ENCODE results near the gene RAB6B.

RAB6B gene

GRCh38 chr3:133837487-133838295, 58.0 kb downstream of the RAB6B start:
- H3K9ac ChIP-seq: no peak overlapping the region
- H3K27ac ChIP-seq: no peak overlapping the region
- H3K79me2 ChIP-seq: no peaks in the 10 kb centered on the region
- no peaks in the 10 kb centered on the region for H3K9me3 ChIP-seq (ENCODE audit: control insufficient read depth, low read length)
- no peak overlapping the region for H2AFZ ChIP-seq
- no peaks in the 10 kb centered on the region for H3K27me3 ChIP-seq (ENCODE audit: control insufficient read depth, insufficient read depth, low read length)
- no peaks in the 10 kb centered on the region for H3K36me3 ChIP-seq (ENCODE audit: control insufficient read depth, insufficient read depth, low read length)
- no peak for TF ChIP-seq CTCF (IDR thresholded peaks at IDR 0.05)
- no peaks in the 10 kb centered on the region for H3K4me1 ChIP-seq
- H3K4me2 ChIP-seq (ENCODE audit: low read length): no peak overlapping the region
- no peak overlapping the region for H3K4me3 ChIP-seq (ENCODE audit: low read depth, low read length)

GRCh38 chr3:133836497-133837158, 59.1 kb downstream of the RAB6B start:
- Histone ChIP-seq H3K79me2 (no peaks in the 10 kb centered on the region), H3K4me3 (ENCODE audit: low read depth, low read length) (no peak overlapping the region), H3K9me3 (ENCODE audit: control insufficient read depth, low read length) (no peaks in the 10 kb centered on the region), H3K27ac (no peak overlapping the region), H3K4me2 (ENCODE audit: low read length) (no peak overlapping the region), H3K36me3 (ENCODE audit: control insufficient read depth, insufficient read depth, low read length) (no peaks in the 10 kb centered on the region), H3K9ac (no peak overlapping the region), H3K4me1 (no peaks in the 10 kb centered on the region), H3K27me3 (ENCODE audit: control insufficient read depth, insufficient read depth, low read length) (no peaks in the 10 kb centered on the region), H2AFZ (no peak overlapping the region)
- TF ChIP-seq CTCF (IDR thresholded peaks at IDR 0.05): no peak

GRCh38 chr3:133835961-133836360, 59.7 kb downstream of the RAB6B start:
- no peaks in the 10 kb centered on the region for H3K4me1 ChIP-seq
- H3K9me3 ChIP-seq (ENCODE audit: control insufficient read depth, low read length): no peaks in the 10 kb centered on the region
- H3K4me2 ChIP-seq (ENCODE audit: low read length): no peak overlapping the region
- H3K79me2 ChIP-seq: no peaks in the 10 kb centered on the region
- no peak for TF ChIP-seq CTCF (IDR thresholded peaks at IDR 0.05)
- no peaks in the 10 kb centered on the region for H3K36me3 ChIP-seq (ENCODE audit: control insufficient read depth, insufficient read depth, low read length)
- H3K9ac ChIP-seq: no peak overlapping the region
- H3K4me3 ChIP-seq (ENCODE audit: low read depth, low read length): no peak overlapping the region
- H2AFZ ChIP-seq: no peak overlapping the region
- H3K27ac ChIP-seq: no peak overlapping the region
- H3K27me3 ChIP-seq (ENCODE audit: control insufficient read depth, insufficient read depth, low read length): no peaks in the 10 kb centered on the region

- Histone ChIP-seq H3K36me3 (ENCODE audit: control insufficient read depth, insufficient read depth, low read length) (no peaks in the 10 kb centered on the region), H3K4me2 (ENCODE audit: low read length) (no peak overlapping the region), H3K27me3 (ENCODE audit: control insufficient read depth, insufficient read depth, low read length) (no peaks in the 10 kb centered on the region), H3K9ac (no peak overlapping the region), H3K79me2 (no peaks in the 10 kb centered on the region), H3K4me1 (no peaks in the 10 kb centered on the region), H3K4me3 (ENCODE audit: low read depth, low read length) (no peak overlapping the region), H2AFZ (no peak overlapping the region), H3K9me3 (ENCODE audit: control insufficient read depth, low read length) (no peaks in the 10 kb centered on the region), H3K27ac (no peak overlapping the region)
- no peak for TF ChIP-seq CTCF (IDR thresholded peaks at IDR 0.05)
Measured at GRCh38 chr3:133835418-133835743, 60.3 kb downstream of the RAB6B start.

Data from parathyroid adenoma (tissue), 2 donors.